ENCODE data around the gene FANCC. TPM values are rescaled to one million over a fixed set of nuclear protein-coding genes. Genes with fewer than 3 reads are reported as not detected.

The FANCC gene
- total and polyA plus RNA-seq, 2 of the 13 experiments (the other 11 are each of a cell fraction or from before 2014, with no cell fraction given), result 7.4 to 8.6 TPM

- peak; percentile 84 for TF ChIP-seq CTCF (CRISPR knock-in tag; IDR thresholded peaks at IDR 0.05)
- no peak for TF ChIP-seq ZNF335 (CRISPR knock-in tag; IDR thresholded peaks at IDR 0.05)
- no peak for TF ChIP-seq FOXM1 (CRISPR knock-in tag; IDR thresholded peaks at IDR 0.05)
- no peak for TF ChIP-seq PHF8 (CRISPR knock-in tag; IDR thresholded peaks at IDR 0.05)
- TF ChIP-seq CCDC6 (CRISPR knock-in tag; IDR thresholded peaks at IDR 0.05), result no peak
- no peak for TF ChIP-seq MYNN (CRISPR knock-in tag; IDR thresholded peaks at IDR 0.05; ENCODE audit: low read depth)
- no peak for TF ChIP-seq ATAD3A (CRISPR knock-in tag; IDR thresholded peaks at IDR 0.05)
- TF ChIP-seq NFATC3 (CRISPR knock-in tag; IDR thresholded peaks at IDR 0.05), result no peak
- no peak for TF ChIP-seq ZBTB2 (CRISPR knock-in tag; IDR thresholded peaks at IDR 0.05; ENCODE audit: low read depth)
- TF ChIP-seq ZC3H13 (CRISPR knock-in tag; IDR thresholded peaks at IDR 0.05), result no peak
- no peak for TF ChIP-seq ATM (IDR thresholded peaks at IDR 0.05; ENCODE audit: borderline replicate concordance)
- TF ChIP-seq HES4 (CRISPR knock-in tag; IDR thresholded peaks at IDR 0.05; ENCODE audit: borderline replicate concordance), result no peak
- no peak for TF ChIP-seq PCBP2 (optimal IDR thresholded peaks at IDR 0.05; ENCODE audit: low read depth, low read length, poor library complexity, severe bottlenecking)
- TF ChIP-seq SETDB1 (CRISPR knock-in tag; IDR thresholded peaks at IDR 0.05; ENCODE audit: borderline replicate concordance), result no peak
- TF ChIP-seq ZNF790 (CRISPR knock-in tag; IDR thresholded peaks at IDR 0.05; ENCODE audit: borderline replicate concordance), result no peak
- no peak for TF ChIP-seq ZGPAT (CRISPR knock-in tag; IDR thresholded peaks at IDR 0.05)
- no peak for TF ChIP-seq TOPORS (CRISPR knock-in tag; IDR thresholded peaks at IDR 0.05)
- TF ChIP-seq ZNF207 (IDR thresholded peaks at IDR 0.05; ENCODE audit: borderline replicate concordance), result no peak
- no peak for TF ChIP-seq ZNF724P (CRISPR knock-in tag; IDR thresholded peaks at IDR 0.05; ENCODE audit: borderline replicate concordance)
- no peak for TF ChIP-seq ZBTB10 (CRISPR knock-in tag; IDR thresholded peaks at IDR 0.05; ENCODE audit: borderline replicate concordance)
- TF ChIP-seq ZNF441 (CRISPR knock-in tag; IDR thresholded peaks at IDR 0.05; ENCODE audit: borderline replicate concordance), result no peak
- TF ChIP-seq ZFYVE20 (CRISPR knock-in tag; IDR thresholded peaks at IDR 0.05; ENCODE audit: borderline replicate concordance, low read depth), result no peak
- TF ChIP-seq ARID3A (IDR thresholded peaks at IDR 0.05; ENCODE audit: low read depth, low read length), result 0 out of 2 replicates have a peak, but pooled peaks have one; percentile 22
Measured at GRCh38 chr9:95268681-95269080, 48.8 kb downstream of the FANCC start (continued).
